SK-N-MC (cell line): ENCODE results near the gene OMD.
"Not testable (repeated sequence)": the region's sequence is repeated elsewhere in the genome, so short reads cannot be mapped to it uniquely, and the experiment has no call there.

ENCODE experiments used
- DNase-seq: peaks from one replicate; pipeline ENCODE4 v3.0.0-alpha.2; 2011; ENCODE audit warnings: low read depth, low spot score
- H3K27ac ChIP-seq: fragments of 200-600 bp; sonication (generic); 2 replicates; pipeline ENCODE4 v1.5.1; 2016; ENCODE audit warnings: mixed run types
- H3K36me3 ChIP-seq: fragments of 200-600 bp; sonication (generic); 2 replicates; pipeline ENCODE4 v1.6.1; 2017; ENCODE audit warnings: antibody characterized with exemption, low read length, mixed read lengths; ENCODE audit not compliant: insufficient read depth
- H3K4me3 ChIP-seq: fragments of 200-600 bp; sonication (generic); 2 replicates; pipeline ENCODE4 v1.5.1; 2016
- H3K9ac ChIP-seq: fragments of 200-600 bp; sonication (generic); 2 replicates; pipeline ENCODE4 v1.8.0; 2017; ENCODE audit warnings: mixed run types, mixed read lengths; ENCODE audit not compliant: insufficient read length
- H3K9me3 ChIP-seq: fragments of 200-600 bp; sonication (generic); 2 replicates; pipeline ENCODE4 v1.6.1; 2017; ENCODE audit warnings: low read depth, mild to moderate bottlenecking, antibody characterized with exemption, low read length, moderate library complexity, mixed read lengths
- EZH2 ChIP-seq: fragments of 200-600 bp; sonication (generic); IDR thresholded peaks from one replicate; pipeline ENCODE4 v1.6.1; 2017; ENCODE audit warnings: antibody characterized with exemption
- FOXP2 ChIP-seq: optimal IDR thresholded peaks from 2 replicates; pipeline ENCODE3; 2011; ENCODE audit warnings: mild to moderate bottlenecking, moderate library complexity; ENCODE audit not compliant: insufficient read depth; ENCODE audit errors: extremely low read length, control extremely low read depth
- POLR2AphosphoS5 ChIP-seq: IDR thresholded peaks from 2 replicates; pipeline ENCODE4 v1.6.1; 2012; ENCODE audit warnings: mild to moderate bottlenecking, low read depth, low read length, borderline replicate concordance

The OMD gene

DNA sequence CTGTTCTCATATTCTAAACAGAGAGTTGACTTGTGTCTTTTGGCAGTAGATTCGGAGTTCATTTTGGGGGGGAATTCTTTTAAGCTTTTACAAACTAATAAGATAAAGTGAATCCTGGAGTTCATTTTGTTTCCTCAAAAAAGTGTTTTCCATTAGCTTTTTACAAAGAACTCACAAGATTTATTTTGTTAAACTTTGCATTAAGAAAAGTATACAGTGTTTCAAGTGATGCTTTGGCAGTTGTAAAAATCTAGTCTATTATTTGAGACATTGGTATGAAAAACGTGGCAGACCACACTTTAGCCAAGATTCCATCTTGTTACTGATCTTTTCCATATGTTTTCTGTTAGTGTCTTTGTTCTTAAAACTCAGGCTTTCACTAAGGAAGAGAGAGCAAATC, 1.2 kb upstream of the OMD start:
- no peaks in the 10 kb centered on the region for H3K36me3 ChIP-seq
- DNase-seq = no peak
- no peak for TF ChIP-seq FOXP2
- peak overlapping the region; percentile 42 for H3K4me3 ChIP-seq
- peak overlapping the region; percentile 60 for H3K9ac ChIP-seq
- no peaks in the 10 kb centered on the region for H3K9me3 ChIP-seq
- H3K27ac ChIP-seq = peak overlapping the region; percentile 95

DNA sequence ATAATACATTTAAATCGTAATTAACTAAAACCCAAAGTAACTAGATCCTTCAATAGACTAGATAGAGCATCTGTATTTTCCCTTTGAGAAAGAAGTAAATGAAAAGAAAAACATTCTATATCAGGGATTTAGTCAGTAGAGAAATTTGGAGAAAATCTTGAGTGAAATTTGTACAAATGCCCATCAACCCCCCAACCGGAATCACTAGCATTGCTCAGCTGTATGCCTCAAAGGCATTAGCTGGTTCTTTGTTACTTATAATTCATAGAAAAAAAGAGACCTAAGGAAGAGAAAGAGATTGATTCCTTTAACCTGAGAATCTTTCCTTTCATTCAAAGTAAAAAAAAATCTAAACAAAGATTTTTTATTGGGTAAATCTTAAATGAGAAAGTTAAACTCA, 659 bp downstream of the OMD start:
- Histone ChIP-seq H3K9ac (no peak overlapping the region), H3K36me3 (no peaks in the 10 kb centered on the region), H3K4me3 (0 out of 2 replicates have a peak overlapping the region, but pooled peaks have one; percentile 1), H3K9me3 (no peaks in the 10 kb centered on the region), H3K27ac (peak overlapping the region; percentile 84; the same call in 1 of the 2 replicates)
- TF ChIP-seq POLR2AphosphoS5 (no peak), EZH2 (no peak), FOXP2 (no peak)
- DNase-seq = no peak

DNA sequence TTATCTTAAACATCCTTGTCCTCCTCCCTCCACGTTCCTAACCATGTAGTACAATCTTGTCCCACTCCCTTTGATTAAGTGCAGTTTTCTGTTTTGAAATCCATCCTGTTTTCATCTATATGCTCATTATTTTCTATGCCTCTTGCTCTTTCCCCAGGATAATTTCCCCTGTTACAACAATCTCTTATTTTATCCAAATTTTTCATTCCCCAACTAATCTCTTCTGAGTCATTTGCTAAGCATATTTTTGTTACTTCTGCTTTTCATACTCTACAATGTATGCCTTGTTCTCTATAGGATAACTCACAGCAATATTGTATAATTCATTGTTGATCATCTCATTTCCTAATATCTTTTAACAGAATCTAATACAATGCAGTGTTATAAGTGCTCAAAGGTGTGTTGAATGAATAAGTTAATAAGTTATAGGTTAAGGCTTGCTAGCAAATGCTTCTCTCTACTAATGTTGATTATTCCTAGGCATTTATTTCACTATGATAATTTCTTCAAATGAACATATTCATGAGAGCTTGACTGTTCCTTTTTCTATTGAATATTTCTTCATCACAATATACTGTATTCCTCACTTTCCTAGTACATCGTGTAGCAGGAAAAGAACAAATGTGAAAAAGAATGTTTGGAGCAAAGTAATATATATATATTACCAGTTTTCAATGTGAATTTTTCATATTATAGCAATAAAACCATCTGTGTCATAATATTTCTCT, 1.5 kb downstream of the OMD start:
- no peak overlapping the region for H3K4me3 ChIP-seq
- H3K9ac ChIP-seq = no peak overlapping the region
- TF ChIP-seq POLR2AphosphoS5 (no peak), FOXP2 (no peak), EZH2 (no peak)
- H3K36me3 ChIP-seq = no peaks in the 10 kb centered on the region
- H3K27ac ChIP-seq = no peak overlapping the region
- no peaks in the 10 kb centered on the region for H3K9me3 ChIP-seq
- no peak for DNase-seq

DNA sequence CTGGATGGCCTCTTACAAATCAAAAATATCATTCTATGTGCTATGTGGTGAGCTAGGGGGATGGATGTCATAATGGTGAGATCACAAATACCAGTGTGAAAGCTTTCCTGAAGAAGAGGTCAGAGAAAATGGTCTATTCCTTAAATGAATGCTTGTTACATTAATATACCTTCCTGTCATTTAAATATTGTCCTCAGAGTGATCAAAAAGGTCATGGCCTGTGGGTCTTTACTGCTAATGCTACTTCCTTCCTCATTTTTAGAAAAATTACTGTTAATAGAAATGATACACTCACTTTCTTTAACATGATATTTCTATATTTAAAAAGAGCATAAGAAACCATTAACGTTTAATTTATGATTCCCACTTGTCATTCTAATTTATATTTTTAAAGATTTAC, 9.7 kb downstream of the OMD start:
- no peak overlapping the region for H3K4me3 ChIP-seq
- TF ChIP-seq POLR2AphosphoS5 (no peak), FOXP2 (no peak), EZH2 (no peak)

DNA sequence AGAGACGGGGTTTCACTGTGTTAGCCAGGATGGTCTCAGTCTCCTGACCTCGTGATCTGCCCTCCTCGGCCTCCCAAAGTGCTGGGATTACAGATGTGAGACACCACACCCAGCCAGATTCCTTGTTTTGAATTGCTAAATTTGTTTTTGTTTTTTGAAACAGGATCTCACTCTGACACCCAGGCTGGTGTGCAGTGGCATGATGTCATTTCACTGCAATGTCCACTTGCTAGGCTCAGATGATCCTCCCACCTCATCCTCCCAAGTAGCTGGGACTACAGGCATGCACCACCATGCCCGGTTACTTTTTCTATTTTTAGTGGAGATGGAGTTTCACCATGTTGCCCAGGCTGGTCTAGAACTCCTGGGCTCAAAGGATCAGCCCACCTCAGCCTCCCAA, 13.1 kb downstream of the OMD start:
- H3K9ac ChIP-seq, H3K27ac ChIP-seq, DNase-seq, H3K36me3 ChIP-seq, H3K9me3 ChIP-seq, H3K4me3 ChIP-seq: not testable (repeated sequence)

More for the DNA sequence above, 9.7 kb downstream of the OMD start:
- DNase-seq = no peak
- H3K27ac ChIP-seq = no peak overlapping the region
- no peaks in the 10 kb centered on the region for H3K36me3 ChIP-seq
- no peak overlapping the region for H3K9ac ChIP-seq
- no peaks in the 10 kb centered on the region for H3K9me3 ChIP-seq

DNA sequence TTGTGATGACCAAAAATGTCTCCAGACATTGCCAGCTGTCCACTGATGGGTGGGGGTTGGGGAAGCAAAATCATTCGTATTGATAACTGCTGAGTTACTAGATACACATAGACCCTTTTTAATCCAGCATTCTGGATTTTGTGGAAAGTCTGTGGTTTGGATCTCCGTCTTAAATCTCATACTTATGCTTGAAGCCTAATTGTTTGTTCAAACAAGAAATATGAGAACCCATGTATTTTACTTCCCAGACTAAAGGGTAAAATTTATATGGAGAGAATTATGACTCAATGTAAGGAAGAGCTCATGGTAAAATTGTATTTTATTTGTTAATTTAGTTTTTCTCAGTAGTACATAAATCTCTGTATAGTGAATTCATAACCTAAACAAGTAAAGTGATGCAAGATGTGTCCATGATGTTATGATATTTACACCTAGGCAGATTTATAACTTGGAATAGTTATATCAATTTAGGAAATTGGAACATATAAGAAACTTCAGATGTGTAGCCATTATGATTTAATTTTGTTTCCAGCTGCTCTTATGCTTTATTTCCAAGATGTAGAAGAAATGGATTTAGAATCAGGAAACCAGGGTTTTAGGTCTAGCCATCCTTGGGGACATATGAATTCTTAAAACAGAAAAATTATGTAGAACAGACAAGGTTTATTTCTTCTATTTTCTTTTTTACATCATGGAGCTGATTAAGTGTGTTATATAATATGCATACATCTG, 15.4 kb downstream of the OMD start:
- Histone ChIP-seq H3K9me3 (no peaks in the 10 kb centered on the region), H3K27ac (no peak overlapping the region), H3K36me3 (no peaks in the 10 kb centered on the region), H3K4me3 (no peak overlapping the region), H3K9ac (no peak overlapping the region)
- TF ChIP-seq EZH2 (no peak), POLR2AphosphoS5 (no peak), FOXP2 (no peak)
- DNase-seq = no peak

DNA sequence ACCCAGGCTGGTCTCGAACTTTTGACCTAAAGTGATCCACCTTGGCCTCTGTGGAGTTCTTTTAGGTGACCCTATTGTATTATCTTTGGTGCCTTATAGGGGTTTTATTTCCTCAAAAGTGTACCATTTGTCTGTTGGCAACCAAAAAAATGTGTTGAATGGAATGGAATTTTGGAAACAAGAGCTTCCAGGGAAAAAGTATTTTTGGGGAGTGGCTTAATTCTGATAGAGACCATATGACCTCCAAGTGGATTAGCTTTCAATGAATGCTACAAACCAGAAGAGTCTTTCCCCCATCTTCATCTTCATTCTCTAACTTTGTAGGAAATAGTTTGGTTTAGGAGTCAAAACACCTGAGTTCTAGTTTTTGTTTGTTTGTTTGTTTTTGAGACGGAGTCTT, 16.5 kb downstream of the OMD start:
- Histone ChIP-seq H3K4me3 (no peak overlapping the region), H3K9me3 (no peaks in the 10 kb centered on the region), H3K9ac (no peak overlapping the region), H3K27ac (no peak overlapping the region), H3K36me3 (no peaks in the 10 kb centered on the region)
- TF ChIP-seq POLR2AphosphoS5 (no peak), EZH2 (no peak)
- no peak for DNase-seq

DNA sequence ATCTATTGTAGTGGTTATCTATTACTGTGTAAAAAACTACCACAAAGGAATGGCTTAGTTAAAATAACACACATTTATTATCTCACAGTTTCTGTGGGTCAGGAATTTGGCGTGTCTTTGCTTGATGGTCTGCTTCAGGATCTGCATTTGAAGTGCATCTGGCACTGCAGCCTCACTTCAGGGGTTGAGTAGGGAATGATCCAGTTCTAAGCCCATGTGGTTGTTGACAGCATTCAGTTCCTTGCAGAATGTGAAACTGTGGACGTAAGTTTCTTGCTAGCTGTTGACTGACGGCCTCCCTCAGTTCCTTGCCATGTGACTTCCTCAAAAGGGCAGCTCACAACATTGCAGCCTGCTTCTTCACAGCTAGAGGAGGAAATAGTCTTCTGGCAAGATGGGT, 17.8 kb downstream of the OMD start:
- Histone ChIP-seq H3K4me3 (no peak overlapping the region), H3K36me3 (no peaks in the 10 kb centered on the region), H3K27ac (no peak overlapping the region), H3K9me3 (no peaks in the 10 kb centered on the region), H3K9ac (no peak overlapping the region)
- TF ChIP-seq EZH2 = no peak
- TF ChIP-seq FOXP2 = no peak
- TF ChIP-seq POLR2AphosphoS5 = no peak
- DNase-seq = no peak

DNA sequence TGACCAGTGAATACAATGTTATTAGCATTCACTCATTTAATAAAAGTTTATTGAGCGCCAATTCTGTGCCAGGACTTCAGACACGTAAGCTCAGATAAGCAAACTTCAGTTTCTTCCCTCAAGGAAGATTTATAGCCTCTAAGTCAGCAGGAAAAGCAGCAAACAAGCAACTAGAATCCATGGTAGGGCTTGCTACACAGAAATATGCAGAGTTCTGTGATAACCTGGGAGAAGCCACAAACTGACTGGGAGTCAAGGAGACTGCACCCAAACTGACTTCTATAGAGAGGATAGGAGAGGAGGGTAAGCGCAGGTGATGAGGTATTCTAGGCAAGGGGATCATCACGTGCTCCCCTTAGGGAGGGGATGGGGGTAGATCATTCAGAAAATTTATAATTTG, 18.5 kb downstream of the OMD start:
- no peaks in the 10 kb centered on the region for H3K36me3 ChIP-seq
- H3K9ac ChIP-seq = no peak overlapping the region
- TF ChIP-seq POLR2AphosphoS5 = no peak
- no peak for TF ChIP-seq FOXP2
- TF ChIP-seq EZH2 = no peak
- H3K4me3 ChIP-seq = no peak overlapping the region
- no peak for DNase-seq
- no peaks in the 10 kb centered on the region for H3K9me3 ChIP-seq
- peak overlapping the region; percentile 28; the same call in 1 of the 2 replicates for H3K27ac ChIP-seq
